HG03432 (cell line): ENCODE measurements around the gene BICD1.

ENCODE experiments used
- ATAC-seq: cut with Tn5 transposase; IDR thresholded peaks from one replicate; pipeline ENCODE4 v1.9.1; 2021; ENCODE audit warnings: mild to moderate bottlenecking, moderate library complexity; ENCODE audit not compliant: unreplicated experiment

BICD1 gene

GRCh38 chr12:32312049-32312670 lies 205.5 kb downstream of the BICD1 start:
- ATAC-seq = no peak

- no peak for ATAC-seq
Observed at GRCh38 chr12:32322354-32322753, 215.7 kb downstream of the BICD1 start.

- ATAC-seq = no peak
Observed at GRCh38 chr12:32331133-32331532, 224.5 kb downstream of the BICD1 start.

GRCh38 chr12:32332446-32332845 lies 225.8 kb downstream of the BICD1 start:
- no peak for ATAC-seq

- no peak for ATAC-seq
Observed at GRCh38 chr12:32334371-32334777, 227.7 kb downstream of the BICD1 start.

- ATAC-seq = no peak
Observed at GRCh38 chr12:32336261-32336660, 229.6 kb downstream of the BICD1 start.

- ATAC-seq = no peak
Observed at GRCh38 chr12:32343496-32343895, 236.8 kb downstream of the BICD1 start.

GRCh38 chr12:32344047-32344446 lies 237.4 kb downstream of the BICD1 start:
- no peak for ATAC-seq

- no peak for ATAC-seq
Observed at GRCh38 chr12:32353540-32353939, 246.9 kb downstream of the BICD1 start.

- no peak for ATAC-seq
Observed at GRCh38 chr12:32357601-32358249, 251.1 kb downstream of the BICD1 start.

- no peak for ATAC-seq
Observed at GRCh38 chr12:32360956-32361355, 254.3 kb downstream of the BICD1 start.

GRCh38 chr12:32362892-32363291 lies 256.2 kb downstream of the BICD1 start:
- no peak for ATAC-seq

GRCh38 chr12:32365473-32366064 lies 258.9 kb downstream of the BICD1 start:
- peak; percentile 67 for ATAC-seq

- no peak for ATAC-seq
Observed at GRCh38 chr12:32366714-32367113, 260.1 kb downstream of the BICD1 start.

GRCh38 chr12:32367381-32367780 lies 260.7 kb downstream of the BICD1 start:
- ATAC-seq = no peak

GRCh38 chr12:32369202-32369601 lies 262.6 kb downstream of the BICD1 start:
- ATAC-seq = no peak

- ATAC-seq = no peak
Observed at GRCh38 chr12:32377344-32378055, 270.9 kb downstream of the BICD1 start.

- no peak for ATAC-seq
Observed at GRCh38 chr12:32379213-32379612, 272.6 kb downstream of the BICD1 start.

- no peak for ATAC-seq
Observed at GRCh38 chr12:32379667-32380066, 273.0 kb downstream of the BICD1 start.

GRCh38 chr12:32382226-32382625 lies 275.6 kb downstream of the BICD1 start:
- ATAC-seq = no peak

GRCh38 chr12:32390572-32391219 lies 284.0 kb downstream of the BICD1 start:
- ATAC-seq = peak; percentile 83
